Amniotic epithelial cell (primary cell): ENCODE results near the gene TMEM184A.
"Not testable (repeated sequence)": the region's sequence is repeated elsewhere in the genome, so short reads cannot be mapped to it uniquely, and the experiment has no call there.

Experiments
- DNase-seq: peaks from one replicate; pipeline ENCODE4 v3.0.0-alpha.2; 2010; ENCODE audit warnings: low read depth

The TMEM184A gene

GRCh38 chr7:1590476-1590875 is 34.5 kb upstream of the TMEM184A start:
- peak; percentile 16 for DNase-seq

- no peak for DNase-seq
Observed at GRCh38 chr7:1588978-1589377, 33.0 kb upstream of the TMEM184A start.

- no peak for DNase-seq
Observed at GRCh38 chr7:1587738-1588137, 31.7 kb upstream of the TMEM184A start.

- no peak for DNase-seq
Observed at GRCh38 chr7:1586827-1587705, 31.1 kb upstream of the TMEM184A start.

- no peak for DNase-seq
Observed at GRCh38 chr7:1586126-1586826, 30.3 kb upstream of the TMEM184A start.

GRCh38 chr7:1585142-1585981 is 29.4 kb upstream of the TMEM184A start:
- DNase-seq: no peak

GRCh38 chr7:1584700-1585099 is 28.7 kb upstream of the TMEM184A start:
- DNase-seq: no peak

GRCh38 chr7:1583241-1583930 is 27.4 kb upstream of the TMEM184A start:
- DNase-seq: not testable (repeated sequence)

GRCh38 chr7:1580422-1581030 is 24.5 kb upstream of the TMEM184A start:
- DNase-seq: no peak

- peak; percentile 28 for DNase-seq
Observed at GRCh38 chr7:1579481-1580421, 23.7 kb upstream of the TMEM184A start.

GRCh38 chr7:1578513-1578912 is 22.5 kb upstream of the TMEM184A start:
- DNase-seq: no peak

GRCh38 chr7:1576521-1577253 is 20.7 kb upstream of the TMEM184A start:
- no peak for DNase-seq

GRCh38 chr7:1575809-1576208 is 19.8 kb upstream of the TMEM184A start:
- no peak for DNase-seq

- no peak for DNase-seq
Observed at GRCh38 chr7:1572111-1572822, 16.3 kb upstream of the TMEM184A start.

GRCh38 chr7:1569833-1570632 is 14.0 kb upstream of the TMEM184A start, which contains the start of gene PSMG3:
Gene PSMG3, minus strand, starts transcription at chr7:1570032. Its CDS starts 693 bp downstream, at chr7:1569339.
- DNase-seq: peak; percentile 87

GRCh38 chr7:1569440-1569832 is 13.4 kb upstream of the TMEM184A start:
- no peak for DNase-seq

GRCh38 chr7:1569016-1569415 is 13.0 kb upstream of the TMEM184A start:
- peak; percentile 32 for DNase-seq
